GM18502 (cell line): Measurements from ENCODE around the gene PASK.

Source experiments
- ATAC-seq: cut with Tn5 transposase; IDR thresholded peaks from one replicate; pipeline ENCODE4 v1.9.1; 2021; ENCODE audit warnings: mild to moderate bottlenecking; ENCODE audit not compliant: unreplicated experiment, poor library complexity

Gene PASK

GRCh38 chr2:241069821-241070281, 79.4 kb downstream of the PASK start:
- no peak for ATAC-seq

- no peak for ATAC-seq
Observed at GRCh38 chr2:241068942-241069810, 80.1 kb downstream of the PASK start.

GRCh38 chr2:241068136-241068941, 80.9 kb downstream of the PASK start:
- no peak for ATAC-seq

GRCh38 chr2:241067501-241068135, 81.7 kb downstream of the PASK start:
- ATAC-seq = no peak

GRCh38 chr2:241066893-241067341, 82.4 kb downstream of the PASK start:
- ATAC-seq = no peak

- no peak for ATAC-seq
Observed at GRCh38 chr2:241066171-241066892, 82.9 kb downstream of the PASK start.

GRCh38 chr2:241065355-241065803, 83.9 kb downstream of the PASK start:
- no peak for ATAC-seq

- ATAC-seq = no peak
Observed at GRCh38 chr2:241064802-241065354, 84.4 kb downstream of the PASK start.

GRCh38 chr2:241064008-241064801, 85.1 kb downstream of the PASK start:
- no peak for ATAC-seq

GRCh38 chr2:241063587-241063986, 85.7 kb downstream of the PASK start:
- ATAC-seq = no peak

- ATAC-seq = no peak
Observed at GRCh38 chr2:241063093-241063551, 86.2 kb downstream of the PASK start.

- ATAC-seq = no peak
Observed at GRCh38 chr2:241062389-241063092, 86.7 kb downstream of the PASK start.

GRCh38 chr2:241061275-241061674, 88.0 kb downstream of the PASK start:
- ATAC-seq = no peak
